HL-60 (cell line): ENCODE measurements around the gene DPYD.

ENCODE experiments used
- CTCF ChIP-seq: IDR thresholded peaks from one replicate; pipeline ENCODE4 v1.5.1; 2011; ENCODE audit warnings: low read length, control low read depth, inconsistent platforms; ENCODE audit not compliant: insufficient read depth
- GABPA ChIP-seq: IDR thresholded peaks from 2 replicates; pipeline ENCODE4 v1.6.1; 2012; ENCODE audit warnings: low read depth
- POLR2AphosphoS5 ChIP-seq: IDR thresholded peaks from 2 replicates; pipeline ENCODE4 v1.6.1; 2012; ENCODE audit warnings: low read depth
- REST ChIP-seq: IDR thresholded peaks from 2 replicates; pipeline ENCODE4 v1.6.1; 2012; ENCODE audit warnings: low read depth; ENCODE audit not compliant: insufficient replicate concordance

GRCh38 chr1:97467445-97467844 lies 453.4 kb downstream of the DPYD start:
- TF ChIP-seq CTCF (no peak), POLR2AphosphoS5 (no peak), REST (no peak), GABPA (no peak)
